GM10248 (cell line): ENCODE measurements around the gene PLEKHG5.
"Not testable (repeated sequence)": the region's sequence is repeated elsewhere in the genome, so short reads cannot be mapped to it uniquely, and the experiment has no call there.

Source experiments
- CTCF ChIA-PET: fragments of 300-600 bp; sonication (Branson Sonifier 250); formaldehyde crosslinking; extraction: SDS; loops from one replicate; lab custom pipeline; 2021; ENCODE audit warnings: antibody characterized with exemption; lab: Yijun Ruan, JAX
- POLR2A ChIA-PET: fragments of 350-650 bp; sonication (Branson Sonifier 250); formaldehyde crosslinking; extraction: SDS; loops from one replicate; lab custom pipeline; 2020; ENCODE audit warnings: antibody characterized with exemption; lab: Yijun Ruan, JAX
- DNase-seq: peaks from one replicate; pipeline ENCODE4 v3.0.0; 2012; ENCODE audit errors: extremely low spot score
- CTCF ChIP-seq: IDR thresholded peaks from 2 replicates; pipeline ENCODE4 v1.5.1; 2012; ENCODE audit warnings: mild to moderate bottlenecking, low read depth; ENCODE audit errors: extremely low read depth, missing control alignments, control extremely low read depth

Gene PLEKHG5

GRCh38 chr1:6444377-6444776, 47.1 kb downstream of the PLEKHG5 start:
- POLR2A ChIA-PET, result no interaction called here
- CTCF ChIA-PET, result interaction anchor here (1.3 kb wide), 1 partner anchor 202 kb away, joined by 3 read pairs; no protein-coding TSS in a partner anchor
- TF ChIP-seq CTCF, result no peak
- DNase-seq, result no peak

GRCh38 chr1:6443339-6444115, 47.9 kb downstream of the PLEKHG5 start:
- no peak for TF ChIP-seq CTCF
- CTCF ChIA-PET, result interaction anchor here (1.6 kb wide), 1 partner anchor 36 kb away, joined by 3 read pairs; no protein-coding TSS in a partner anchor
- POLR2A ChIA-PET, result no interaction called here
- no peak for DNase-seq

GRCh38 chr1:6441586-6441985, 49.9 kb downstream of the PLEKHG5 start:
- CTCF ChIA-PET, result interaction anchor here (1.6 to 11.2 kb wide), 4 partner anchors 7 to 93 kb away, joined by 3 to 94 read pairs (median 19); partner anchors contain the start of gene HES2
- TF ChIP-seq CTCF, result no peak
- POLR2A ChIA-PET, result no interaction called here
- no peak for DNase-seq

- CTCF ChIA-PET, result interaction anchor here (0.7 to 11.2 kb wide), 9 partner anchors 8 to 193 kb away, joined by 3 to 94 read pairs (median 6); partner anchors contain the start of gene HES2
- POLR2A ChIA-PET, result no interaction called here
- peak; percentile 11 for TF ChIP-seq CTCF
- DNase-seq, result peak; percentile 73
Measured at GRCh38 chr1:6440198-6441126, 51.0 kb downstream of the PLEKHG5 start.

GRCh38 chr1:6438047-6438525, 53.4 kb downstream of the PLEKHG5 start:
- DNase-seq, result peak; percentile 89
- ChIA-PET CTCF (interaction anchor here (0.6 to 11.2 kb wide), 38 partner anchors 8 to 207 kb away, joined by 3 to 94 read pairs (median 5); partner anchors contain the start of genes HES2 and ZBTB48), POLR2A (no interaction called here)
- TF ChIP-seq CTCF, result peak; percentile 97

- POLR2A ChIA-PET, DNase-seq: not testable (repeated sequence)
- CTCF ChIA-PET, result interaction anchor here (0.6 to 11.2 kb wide), 36 partner anchors 7 to 208 kb away, joined by 3 to 94 read pairs (median 5); partner anchors contain the start of genes HES2 and ZBTB48
Measured at GRCh38 chr1:6437012-6437700, 54.3 kb downstream of the PLEKHG5 start.

- DNase-seq, POLR2A ChIA-PET: not testable (repeated sequence)
- CTCF ChIA-PET, result interaction anchor here (0.8 to 11.2 kb wide), 5 partner anchors 15 to 88 kb away, joined by 3 to 94 read pairs (median 12); partner anchors contain the start of gene HES2
Measured at GRCh38 chr1:6436277-6436676, 55.2 kb downstream of the PLEKHG5 start.
